Suprapubic skin (tissue), 4 donors: ENCODE measurements around the gene ZNF8. TPM values are rescaled to one million over a fixed set of nuclear protein-coding genes. Genes with fewer than 3 reads are reported as not detected.
A peak's percentile ranks its signal among the peaks of the same experiment; 100 is the strongest.

Source experiments
- DNase-seq, 2 donors: peaks; one replicate each; pipeline ENCODE4 v3.0.0-alpha.2; 2019; ENCODE audit warnings: low spot score in 2 of 2
- H3K27ac ChIP-seq: fragments of 200-600 bp; sonication (generic); one replicate; pipeline ENCODE4 v1.5.1; 2019
- H3K27me3 ChIP-seq: fragments of 200-600 bp; sonication (generic); one replicate; pipeline ENCODE4 v1.5.1; 2019
- H3K36me3 ChIP-seq: fragments of 200-600 bp; sonication (generic); one replicate; pipeline ENCODE4 v1.5.1; 2019
- H3K4me1 ChIP-seq: fragments of 200-600 bp; sonication (generic); one replicate; pipeline ENCODE4 v1.5.1; 2019
- H3K4me3 ChIP-seq: fragments of 200-600 bp; sonication (generic); one replicate; pipeline ENCODE4 v1.5.1; 2019; ENCODE audit warnings: mild to moderate bottlenecking
- H3K9me3 ChIP-seq: fragments of 200-600 bp; sonication (generic); one replicate; pipeline ENCODE4 v1.5.1; 2019
- CTCF ChIP-seq, 2 donors: fragments of 200-600 bp in 1 of 2; fragments of 450-650 bp in 1 of 2; sonication (generic) in 1 of 2; IDR thresholded peaks; one replicate each; pipeline ENCODE4 v1.5.1; 2016 to 2019; ENCODE audit warnings: antibody characterized with exemption in 2 of 2, mild to moderate bottlenecking in 1 of 2, moderate library complexity in 1 of 2
- EP300 ChIP-seq: sonication (generic); formaldehyde crosslinking; IDR thresholded peaks from one replicate; pipeline ENCODE4 v1.6.1; 2017; ENCODE audit warnings: antibody characterized with exemption
- POLR2A ChIP-seq, 2 donors: fragments of 450-650 bp; IDR thresholded peaks; one replicate each; pipeline ENCODE4 v1.6.1; 2017; ENCODE audit warnings: antibody characterized with exemption in 2 of 2, mild to moderate bottlenecking in 2 of 2, moderate library complexity in 2 of 2
- POLR2AphosphoS5 ChIP-seq, 3 donors: sonication (generic); formaldehyde crosslinking; IDR thresholded peaks; one replicate each; pipeline ENCODE4 v1.6.1; 2017; ENCODE audit warnings: antibody characterized with exemption in 3 of 3
- WGBS: methylation state at CpG from one replicate; pipeline ENCODE4 v1.1.5; 2018; 5-methylcytosine and 5-hydroxymethylcytosine counted together
- total RNA-seq, 4 donors: library from RNA; depleted of rRNA; stranded (reverse); fragments of >200 nt; gene quantifications; one replicate each; pipeline ENCODE4 v1.1.0, GENCODE V29; 2016

Gene ZNF8
- total RNA-seq, 4 donors from 2014 or later = 8.3 to 15.6 (median 8.7) TPM

GRCh38 chr19:58277748-58278540, 811 bp upstream of the ZNF8 start:
- Histone ChIP-seq H3K9me3 (peaks cover 16% of the 10 kb centered on the region), H3K36me3 (peaks cover 25% of the 10 kb centered on the region)

GRCh38 chr19:58279042-58279924, 528 bp downstream of the ZNF8 start:
- TF ChIP-seq POLR2A (IDR thresholded peaks at IDR 0.05) (no peak), POLR2AphosphoS5 (IDR thresholded peaks at IDR 0.05) (no peak), EP300 (no peak), CTCF (IDR thresholded peaks at IDR 0.05) (no peak)
- Histone ChIP-seq H3K36me3 (peaks cover 14% of the 10 kb centered on the region), H3K9me3 (peaks cover 5% of the 10 kb centered on the region), H3K4me1 (peaks cover 22% of the 10 kb centered on the region), H3K27ac (peak overlapping the region; percentile 88), H3K4me3 (peak overlapping the region; percentile 67), H3K27me3 (no peaks in the 10 kb centered on the region)
- 10% methylated on average over 22 of the region's 60 CpGs for WGBS
- DNase-seq = peak; percentile 80

More at GRCh38 chr19:58277748-58278540, 811 bp upstream of the ZNF8 start:
- H3K27ac ChIP-seq = peak overlapping the region; percentile 88
- DNase-seq = no peak
- 39% methylated on average over 25 of the region's 25 CpGs for WGBS
- H3K27me3 ChIP-seq = no peaks in the 10 kb centered on the region
- TF ChIP-seq EP300 = no peak
- H3K4me1 ChIP-seq = peaks cover 22% of the 10 kb centered on the region
- peak overlapping the region; percentile 67 for H3K4me3 ChIP-seq

- Histone ChIP-seq H3K9me3 (peaks cover under 1% of the 10 kb centered on the region), H3K36me3 (peaks cover 9% of the 10 kb centered on the region), H3K4me3 (peak overlapping the region; percentile 67), H3K4me1 (peaks cover 22% of the 10 kb centered on the region), H3K27ac (no peak overlapping the region), H3K27me3 (no peaks in the 10 kb centered on the region)
- TF ChIP-seq POLR2A (IDR thresholded peaks at IDR 0.05) (no peak), CTCF (IDR thresholded peaks at IDR 0.05) (no peak), POLR2AphosphoS5 (IDR thresholded peaks at IDR 0.05) (no peak), EP300 (no peak)
- DNase-seq = no peak
- 60% methylated on average over 4 of the region's 4 CpGs for WGBS
Measured at GRCh38 chr19:58279925-58280316, 1.2 kb downstream of the ZNF8 start.

GRCh38 chr19:58284199-58284598, 5.4 kb downstream of the ZNF8 start:
- Histone ChIP-seq H3K36me3 (peaks cover 34% of the 10 kb centered on the region), H3K27me3 (no peaks in the 10 kb centered on the region), H3K9me3 (no peaks in the 10 kb centered on the region), H3K4me3 (no peak overlapping the region), H3K27ac (no peak overlapping the region), H3K4me1 (peaks cover 10% of the 10 kb centered on the region)
- TF ChIP-seq CTCF (IDR thresholded peaks at IDR 0.05) = no peak
- TF ChIP-seq POLR2A (IDR thresholded peaks at IDR 0.05) = no peak
- TF ChIP-seq POLR2AphosphoS5 (IDR thresholded peaks at IDR 0.05) = no peak
- no peak for TF ChIP-seq EP300
- DNase-seq = no peak
- WGBS = 87% methylated on average over 7 of the region's 7 CpGs

GRCh38 chr19:58291943-58292342, 13.2 kb downstream of the ZNF8 start:
- H3K4me1 ChIP-seq = no peaks in the 10 kb centered on the region
- H3K9me3 ChIP-seq = peaks cover 15% of the 10 kb centered on the region
- no peak overlapping the region for H3K27ac ChIP-seq
- H3K4me3 ChIP-seq = no peak overlapping the region
- no peaks in the 10 kb centered on the region for H3K27me3 ChIP-seq
- DNase-seq = no peak
- WGBS = 93% methylated on average over 7 of the region's 7 CpGs
- TF ChIP-seq CTCF (IDR thresholded peaks at IDR 0.05) (no peak), EP300 (no peak), POLR2A (IDR thresholded peaks at IDR 0.05) (no peak), POLR2AphosphoS5 (IDR thresholded peaks at IDR 0.05) (no peak)
- peaks cover 84% of the 10 kb centered on the region for H3K36me3 ChIP-seq
